Esophagus mucosa (tissue), 1 donor: ENCODE results near the gene MOB1B. TPM values are rescaled to one million over a fixed set of nuclear protein-coding genes. Genes with fewer than 3 reads are reported as not detected.
"Not testable (repeated sequence)": the region's sequence is repeated elsewhere in the genome, so short reads cannot be mapped to it uniquely, and the experiment has no call there.

Experiments
- ATAC-seq: fragments of 200-7000 bp; cut with Tn5 transposase; one replicate; pipeline ENCODE4 v1.9.1; 2020
- total RNA-seq: library from RNA; stranded (reverse); gene quantifications from one replicate; pipeline ENCODE4 v1.2.4, GENCODE V29; 2023
- donor health status: DM: yes; HTN: yes; CAD: no.

Gene MOB1B
- total RNA-seq, 1 donor from 2014 or later = 12.9 TPM

DNA sequence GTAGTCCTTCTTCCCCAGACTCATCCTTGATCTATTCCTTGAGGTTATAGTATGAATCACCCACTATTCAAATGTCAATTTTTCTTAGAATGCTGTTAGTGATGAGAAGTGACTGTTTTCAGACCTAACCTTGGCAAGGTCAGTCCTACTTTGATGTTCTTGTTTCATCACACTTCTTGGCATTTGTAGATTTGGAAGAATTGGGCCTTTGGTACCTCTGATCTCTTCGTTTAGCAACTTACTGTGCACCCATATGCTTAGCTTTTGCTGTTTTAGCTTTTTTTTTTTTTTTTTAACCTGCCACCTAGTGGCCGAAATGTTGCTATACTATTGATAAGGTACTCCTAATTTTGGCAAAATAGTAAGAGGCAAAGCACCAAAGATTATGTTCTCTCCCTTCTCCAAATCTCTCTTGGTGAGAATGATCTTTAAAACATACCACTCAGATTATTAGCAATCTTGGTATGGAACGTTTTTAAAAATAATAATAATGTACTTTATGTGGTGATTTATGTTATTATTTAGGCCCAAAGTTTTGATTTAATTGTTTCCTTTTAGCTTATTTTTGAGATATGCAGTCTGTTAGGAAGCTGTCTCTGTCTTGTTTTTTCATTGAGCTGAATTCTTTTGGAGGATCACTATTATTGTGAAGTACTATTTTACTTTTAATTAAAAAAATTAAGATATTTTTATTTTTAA lies 107.9 kb downstream of the MOB1B start:
- peak; percentile 46 for ATAC-seq

DNA sequence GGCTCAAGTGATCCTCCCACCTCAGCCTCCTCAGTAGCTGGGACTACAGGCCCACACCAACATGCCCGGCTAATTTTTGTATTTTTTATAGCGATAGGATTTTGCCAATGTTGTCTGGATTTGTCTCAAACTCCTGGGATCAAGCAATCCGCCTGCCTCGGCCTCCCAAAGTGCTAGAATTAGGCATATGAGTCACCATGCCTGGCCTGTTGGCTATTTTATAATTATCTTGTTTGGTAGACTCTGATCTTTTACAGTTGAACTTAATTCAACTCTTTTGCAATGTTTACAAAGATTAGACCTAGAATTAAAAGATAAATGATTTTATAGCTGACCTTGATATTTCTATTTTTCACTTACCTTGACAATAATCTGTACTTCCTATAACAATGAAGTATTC lies 109.3 kb downstream of the MOB1B start:
- no peak for ATAC-seq

DNA sequence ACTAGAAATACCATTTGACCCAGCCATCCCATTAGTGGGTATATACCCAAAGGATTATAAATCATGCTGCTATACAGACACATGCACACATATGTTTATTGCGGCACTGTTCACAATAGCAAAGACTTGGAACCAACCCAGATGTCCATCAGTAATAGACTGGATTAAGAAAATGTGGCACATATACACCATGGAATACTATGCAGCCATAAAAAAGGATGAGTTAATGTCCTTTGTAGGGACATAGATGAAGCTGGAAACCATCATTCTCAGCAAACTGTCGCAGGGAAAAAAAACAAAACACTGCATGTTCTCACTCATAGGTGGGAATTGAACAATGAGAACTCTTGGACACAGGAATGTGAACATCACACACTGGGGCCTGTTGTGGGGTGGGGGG lies 115.2 kb downstream of the MOB1B start:
- ATAC-seq = not testable (repeated sequence)

DNA sequence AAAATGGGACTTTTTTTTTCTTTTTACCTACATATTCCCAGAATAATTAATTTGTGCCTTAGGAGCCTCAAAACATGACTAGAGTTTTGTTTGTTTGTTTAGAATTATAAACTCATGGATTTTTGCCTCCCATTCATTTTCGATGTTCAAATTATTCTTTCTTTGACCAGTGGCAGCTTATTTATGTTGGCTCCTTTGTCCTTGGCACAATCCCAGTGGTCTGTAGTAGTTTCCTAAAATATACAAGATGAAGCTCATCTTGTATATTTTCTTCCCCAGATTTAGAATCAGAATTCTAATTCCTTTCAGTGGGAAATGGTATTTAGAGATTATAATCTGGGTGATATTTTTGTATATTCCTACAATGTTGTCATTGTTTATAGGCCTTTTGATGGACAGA lies 118.4 kb downstream of the MOB1B start:
- ATAC-seq = no peak

DNA sequence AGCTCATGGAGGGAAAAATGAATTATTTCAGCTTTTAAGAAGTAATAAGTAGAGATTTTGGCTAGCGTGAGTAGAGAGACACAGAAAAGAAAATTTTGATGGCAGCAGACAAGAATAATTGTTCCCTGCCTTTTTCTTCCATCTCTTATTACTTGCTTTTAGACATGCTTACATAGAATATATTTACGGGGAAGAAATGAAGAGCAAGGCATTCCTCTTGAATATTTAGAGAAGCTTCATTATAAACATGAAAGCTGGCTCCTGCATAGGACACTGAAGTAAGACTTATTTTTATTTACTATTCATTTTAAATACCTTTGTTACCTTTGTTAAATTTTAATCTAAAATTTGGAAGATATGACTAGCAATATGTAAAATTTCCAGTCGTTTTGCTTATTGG lies 123.5 kb downstream of the MOB1B start:
- no peak for ATAC-seq

DNA sequence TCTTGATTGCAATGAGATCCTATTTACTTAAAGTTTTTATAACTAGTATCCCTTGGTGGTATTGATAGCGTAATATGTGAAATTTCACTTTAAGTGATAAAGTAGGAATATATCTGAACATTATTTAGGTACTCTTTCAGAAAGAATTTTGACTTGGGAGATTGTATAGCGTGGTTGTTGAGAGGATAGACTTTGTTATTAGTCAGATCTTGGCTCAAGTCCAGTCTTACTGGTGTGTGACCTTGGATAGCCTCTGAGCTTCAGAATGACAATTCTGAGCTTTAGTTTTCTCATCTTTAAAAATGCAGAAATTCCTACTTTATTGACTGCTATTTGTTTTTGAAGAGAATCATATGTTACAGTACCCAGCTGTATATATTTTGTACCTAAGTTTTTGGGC lies 123.9 kb downstream of the MOB1B start:
- ATAC-seq = peak; percentile 49

DNA sequence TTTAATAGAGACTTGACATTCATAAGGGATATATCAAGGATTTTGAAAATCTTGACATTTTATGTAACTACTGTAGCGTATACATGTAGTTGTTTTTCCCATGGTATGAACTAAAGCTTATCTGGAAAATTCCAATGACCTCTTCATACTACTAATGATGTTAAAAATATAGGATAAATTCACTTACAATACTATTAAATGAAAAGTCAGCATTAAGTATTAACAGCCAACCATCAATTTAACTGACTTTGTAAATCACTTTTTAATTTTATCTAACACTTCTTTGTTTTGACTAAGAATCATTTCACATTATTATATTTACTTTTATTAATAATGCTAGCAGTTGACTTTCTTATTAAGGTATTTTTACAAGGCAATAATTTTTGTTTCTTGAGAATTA lies 125.4 kb downstream of the MOB1B start:
- ATAC-seq = no peak

DNA sequence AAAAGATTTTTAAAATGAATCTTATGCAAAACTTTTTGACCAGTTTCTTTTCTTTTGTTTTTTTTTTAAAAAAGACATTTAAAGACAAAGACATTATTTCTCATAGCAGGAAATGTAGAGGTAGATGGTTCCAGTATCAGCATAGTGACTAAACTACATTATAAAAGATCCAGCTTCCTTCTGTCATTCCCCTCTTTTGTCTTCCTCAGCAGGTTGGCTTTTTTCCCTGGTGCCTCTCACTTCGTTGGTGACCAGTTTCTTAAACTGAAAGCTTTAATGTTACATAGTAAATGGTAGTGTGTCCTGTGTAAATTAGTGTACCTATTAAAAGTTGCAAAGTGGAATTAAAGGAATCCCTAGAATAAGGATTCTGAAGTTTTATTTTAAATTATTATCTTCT lies 127.3 kb downstream of the MOB1B start:
- no peak for ATAC-seq

DNA sequence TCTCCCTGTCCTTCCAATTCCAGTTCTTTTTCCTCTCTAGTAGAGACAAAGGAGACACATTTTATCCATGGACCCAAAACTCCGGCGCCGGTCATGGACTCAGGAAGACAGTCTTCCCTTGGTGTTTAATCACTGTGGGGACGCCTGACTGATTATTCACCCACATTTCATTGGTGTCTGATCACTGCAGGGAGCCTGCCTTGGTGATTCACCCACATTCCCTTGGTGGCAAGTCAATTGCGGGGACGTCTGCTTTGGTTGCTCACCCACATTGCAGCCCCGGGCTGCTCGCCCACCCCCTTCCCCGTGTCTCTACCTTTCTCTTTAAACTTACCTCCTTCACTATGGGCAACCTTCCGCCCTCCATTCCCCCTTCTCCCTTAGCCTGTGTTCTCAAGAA lies 129.9 kb downstream of the MOB1B start:
- ATAC-seq = not testable (repeated sequence)

Other genes starting within 250 kb of the MOB1B start
- 21.1 TPM for gene JCHAIN, start 235.9 kb upstream of the MOB1B start, total RNA-seq
- gene UTP3, start 213.8 kb upstream of the MOB1B start, total RNA-seq = 19.1 TPM
- 43.1 TPM for gene RUFY3, start 180.4 kb upstream of the MOB1B start, total RNA-seq
- gene GRSF1, start 62.5 kb upstream of the MOB1B start, total RNA-seq = 47.2 TPM
- gene DCK, start 91.3 kb downstream of the MOB1B start, total RNA-seq = 9.5 TPM